DND-41 (cell line): ENCODE results near the gene TTLL10.

Experiments
- EZH2 ChIP-seq: IDR thresholded peaks from 3 replicates; pipeline ENCODE4 v1.6.1; 2012; ENCODE audit warnings: borderline replicate concordance, low read depth, mild to moderate bottlenecking, moderate library complexity, low read length, inconsistent platforms; ENCODE audit not compliant: severe bottlenecking
- TF ChIP-seq, protein P1 (sequence below): IDR thresholded peaks from 2 replicates; pipeline ENCODE4 v1.5.1; 2012; ENCODE audit warnings: borderline replicate concordance, low read length, moderate library complexity, mild to moderate bottlenecking; ENCODE audit not compliant: poor library complexity, severe bottlenecking; ENCODE audit errors: extremely low read depth

DNA sequence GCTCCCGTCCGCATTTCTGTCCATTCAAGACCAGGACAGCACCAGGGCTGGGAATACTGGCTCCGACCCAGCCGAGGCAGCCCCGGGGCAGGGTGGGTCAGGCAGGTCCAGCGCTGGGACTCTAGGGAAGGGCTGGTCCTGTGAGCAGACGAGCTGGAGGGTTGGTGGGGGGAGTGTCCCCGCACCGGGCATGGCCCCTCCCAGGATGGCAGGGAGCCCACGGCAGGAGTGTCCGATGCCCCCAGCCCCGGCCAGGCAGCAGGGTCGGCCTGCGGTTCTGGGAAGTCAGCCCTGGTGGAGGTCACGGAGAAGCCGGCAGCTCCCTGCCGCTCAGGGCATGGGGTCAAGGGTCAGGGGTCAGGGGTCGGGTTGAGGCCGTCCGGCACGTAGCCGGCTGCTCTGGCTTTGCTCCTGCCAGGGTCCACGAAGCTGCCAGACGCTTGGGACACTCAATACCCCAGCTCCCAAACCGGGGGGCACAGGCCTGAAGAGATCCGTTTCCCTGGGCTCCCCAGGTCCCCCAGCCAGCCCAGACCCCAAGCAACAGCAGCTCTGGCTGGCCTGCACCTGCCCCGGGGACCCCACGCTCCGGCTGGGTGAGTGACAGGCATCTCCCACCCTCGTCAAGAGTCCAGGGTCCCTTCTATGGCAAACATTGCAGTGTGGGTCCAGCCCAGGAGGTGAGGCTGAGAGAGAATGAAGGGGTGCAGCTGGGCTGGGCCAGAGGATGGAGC lies 66.1 kb downstream of the TTLL10 start:
- TF ChIP-seq, protein P1, sequence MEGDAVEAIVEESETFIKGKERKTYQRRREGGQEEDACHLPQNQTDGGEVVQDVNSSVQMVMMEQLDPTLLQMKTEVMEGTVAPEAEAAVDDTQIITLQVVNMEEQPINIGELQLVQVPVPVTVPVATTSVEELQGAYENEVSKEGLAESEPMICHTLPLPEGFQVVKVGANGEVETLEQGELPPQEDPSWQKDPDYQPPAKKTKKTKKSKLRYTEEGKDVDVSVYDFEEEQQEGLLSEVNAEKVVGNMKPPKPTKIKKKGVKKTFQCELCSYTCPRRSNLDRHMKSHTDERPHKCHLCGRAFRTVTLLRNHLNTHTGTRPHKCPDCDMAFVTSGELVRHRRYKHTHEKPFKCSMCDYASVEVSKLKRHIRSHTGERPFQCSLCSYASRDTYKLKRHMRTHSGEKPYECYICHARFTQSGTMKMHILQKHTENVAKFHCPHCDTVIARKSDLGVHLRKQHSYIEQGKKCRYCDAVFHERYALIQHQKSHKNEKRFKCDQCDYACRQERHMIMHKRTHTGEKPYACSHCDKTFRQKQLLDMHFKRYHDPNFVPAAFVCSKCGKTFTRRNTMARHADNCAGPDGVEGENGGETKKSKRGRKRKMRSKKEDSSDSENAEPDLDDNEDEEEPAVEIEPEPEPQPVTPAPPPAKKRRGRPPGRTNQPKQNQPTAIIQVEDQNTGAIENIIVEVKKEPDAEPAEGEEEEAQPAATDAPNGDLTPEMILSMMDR: no peak
- TF ChIP-seq EZH2: no peak
